Left colon (tissue), 2 donors: ENCODE results near the gene GFPT2. TPM values are rescaled to one million over a fixed set of nuclear protein-coding genes. Genes with fewer than 3 reads are reported as not detected.
"Not testable (repeated sequence)": the region's sequence is repeated elsewhere in the genome, so short reads cannot be mapped to it uniquely, and the experiment has no call there.

Experiments used
- ATAC-seq: fragments of 200-7000 bp; cut with Tn5 transposase; one replicate; pipeline ENCODE4 v1.9.1; 2020; ENCODE audit warnings: mild to moderate bottlenecking, moderate library complexity
- DNase-seq, 2 donors: peaks; one replicate each; pipeline ENCODE4 v3.0.0-alpha.2; 2020
- intact Hi-C, 2 donors: fragments of 100-400 bp; cut with DNase I in 1 of 2; cut with micrococcal nuclease in 1 of 2; formaldehyde crosslinking; loops; one replicate each; pipeline versions ENCODE4 v1.11.2 to v1.14.0; 2022; cut with DNase I, micrococcal nuclease
- total RNA-seq, 2 donors: library from RNA; stranded (reverse); fragmentation: NEBNext Ultra II Directional; extraction: Animal tissue kit (Norgen Biotek cat#: 25700); gene quantifications; one replicate each; pipeline ENCODE4 v1.2.1, GENCODE V29; 2021
- donor health status: DM: no; HTN: no; CAD: no.
- donor health status: DM: yes; HTN: yes; CAD: no.

Gene GFPT2
- total RNA-seq, 2 donors from 2014 or later: 1.5 to 2.8 TPM

GRCh38 chr5:180323941-180324600 is 29.1 kb downstream of the GFPT2 start:
- intact Hi-C loops: no loop called here
- no peak for DNase-seq
- ATAC-seq: no peak

GRCh38 chr5:180323160-180323559 is 30.0 kb downstream of the GFPT2 start:
- DNase-seq: no peak
- intact Hi-C loops: no loop called here
- no peak for ATAC-seq

- no peak for ATAC-seq
Observed at GRCh38 chr5:180318456-180319089, 34.6 kb downstream of the GFPT2 start.

GRCh38 chr5:180316586-180316985 is 36.5 kb downstream of the GFPT2 start:
- no peak for DNase-seq
- no peak for ATAC-seq
- intact Hi-C loops: no loop called here

More at GRCh38 chr5:180318456-180319089, 34.6 kb downstream of the GFPT2 start:
- intact Hi-C loops: no loop called here
- DNase-seq: no peak

GRCh38 chr5:180315762-180316212 is 37.3 kb downstream of the GFPT2 start:
- DNase-seq (peak; percentile 52 to 74), ATAC-seq (peak; percentile 50)
- intact Hi-C loops: no loop called here

GRCh38 chr5:180313677-180314505 is 39.2 kb downstream of the GFPT2 start:
- intact Hi-C loops: no loop called here
- ATAC-seq (peak; percentile 98), DNase-seq (peak in 1 of 2 donors; percentile 81)

GRCh38 chr5:180311216-180311615 is 41.9 kb downstream of the GFPT2 start:
- DNase-seq (no peak), ATAC-seq (no peak)
- intact Hi-C loops: no loop called here

GRCh38 chr5:180306796-180307195 is 46.3 kb downstream of the GFPT2 start:
- DNase-seq (no peak), ATAC-seq (no peak)
- intact Hi-C loops: no loop called here

- no peak for DNase-seq
- intact Hi-C loops: no loop called here
- no peak for ATAC-seq
Observed at GRCh38 chr5:180305481-180305880, 47.7 kb downstream of the GFPT2 start.

GRCh38 chr5:180304431-180305375 is 48.4 kb downstream of the GFPT2 start:
- intact Hi-C loops: no loop called here
- ATAC-seq: no peak
- no peak for DNase-seq

- intact Hi-C loops: no loop called here
- DNase-seq: no peak
- no peak for ATAC-seq
Observed at GRCh38 chr5:180304016-180304292, 49.2 kb downstream of the GFPT2 start.

GRCh38 chr5:180303226-180304015 is 49.7 kb downstream of the GFPT2 start:
- DNase-seq (no peak), ATAC-seq (no peak)
- intact Hi-C loops: no loop called here

- ATAC-seq (no peak), DNase-seq (no peak)
- intact Hi-C loops: no loop called here
Observed at GRCh38 chr5:180302256-180302655, 50.9 kb downstream of the GFPT2 start.

GRCh38 chr5:180301253-180301652 is 51.9 kb downstream of the GFPT2 start:
- ATAC-seq (no peak), DNase-seq (no peak)
- intact Hi-C loops: no loop called here

- DNase-seq: no peak
- no peak for ATAC-seq
- intact Hi-C loops: no loop called here
Observed at GRCh38 chr5:180299526-180299925, 53.6 kb downstream of the GFPT2 start.

GRCh38 chr5:180299014-180299413 is 54.1 kb downstream of the GFPT2 start:
- intact Hi-C loops, ATAC-seq, DNase-seq: not testable (repeated sequence)

- ATAC-seq (no peak), DNase-seq (no peak)
- intact Hi-C loops: no loop called here
Observed at GRCh38 chr5:180297587-180298282, 55.4 kb downstream of the GFPT2 start.

- intact Hi-C loops: no loop called here
- DNase-seq (no peak), ATAC-seq (no peak)
Observed at GRCh38 chr5:180296771-180297170, 56.4 kb downstream of the GFPT2 start.
